Activated naive CD8-positive, alpha-beta T cell (primary cell): ENCODE measurements around the gene NCOA1.
"Not testable (repeated sequence)": the region's sequence is repeated elsewhere in the genome, so short reads cannot be mapped to it uniquely, and the experiment has no call there.

ENCODE experiments used
- H3K27ac Mint-ChIP-seq: one replicate; pipeline ENCODE4 v1.8.0; 2021; ENCODE audit warnings: mixed read lengths
- H3K27me3 Mint-ChIP-seq: one replicate; pipeline ENCODE4 v1.8.0; 2021; ENCODE audit warnings: mixed read lengths
- H3K36me3 Mint-ChIP-seq: one replicate; pipeline ENCODE4 v1.8.0; 2021; ENCODE audit warnings: mixed read lengths
- H3K4me1 Mint-ChIP-seq: one replicate; pipeline ENCODE4 v1.8.0; 2021; ENCODE audit warnings: low read depth, mixed read lengths
- H3K4me3 Mint-ChIP-seq: one replicate; pipeline ENCODE4 v1.8.0; 2021; ENCODE audit warnings: mild to moderate bottlenecking, mixed read lengths
- H3K9me3 Mint-ChIP-seq: one replicate; pipeline ENCODE4 v1.8.0; 2021; ENCODE audit warnings: low read depth, mixed read lengths

The NCOA1 gene

GRCh38 chr2:24659862-24660261 is 168.8 kb downstream of the NCOA1 start:
- peaks cover 12% of the 10 kb centered on the region for H3K36me3 Mint-ChIP-seq
- H3K4me3 Mint-ChIP-seq, result no peak overlapping the region
- peaks cover 8% of the 10 kb centered on the region for H3K4me1 Mint-ChIP-seq
- no peak overlapping the region for H3K27ac Mint-ChIP-seq
- no peaks in the 10 kb centered on the region for H3K9me3 Mint-ChIP-seq
- no peaks in the 10 kb centered on the region for H3K27me3 Mint-ChIP-seq

GRCh38 chr2:24667542-24667941 is 176.5 kb downstream of the NCOA1 start:
- Mint-ChIP-seq H3K9me3 (no peaks in the 10 kb centered on the region), H3K4me3 (no peak overlapping the region), H3K4me1 (peaks cover 5% of the 10 kb centered on the region), H3K36me3 (peaks cover 6% of the 10 kb centered on the region), H3K27ac (no peak overlapping the region), H3K27me3 (no peaks in the 10 kb centered on the region)

- H3K27me3 Mint-ChIP-seq, result no peaks in the 10 kb centered on the region
- H3K4me3 Mint-ChIP-seq, result no peak overlapping the region
- peaks cover 14% of the 10 kb centered on the region for H3K36me3 Mint-ChIP-seq
- H3K4me1 Mint-ChIP-seq, result peaks cover 9% of the 10 kb centered on the region
- no peaks in the 10 kb centered on the region for H3K9me3 Mint-ChIP-seq
- no peak overlapping the region for H3K27ac Mint-ChIP-seq
Observed at GRCh38 chr2:24671230-24671629, 180.2 kb downstream of the NCOA1 start.

- no peaks in the 10 kb centered on the region for H3K27me3 Mint-ChIP-seq
- H3K4me1 Mint-ChIP-seq, result peaks cover 9% of the 10 kb centered on the region
- H3K4me3 Mint-ChIP-seq, result no peak overlapping the region
- H3K36me3 Mint-ChIP-seq, result peaks cover 18% of the 10 kb centered on the region
- no peak overlapping the region for H3K27ac Mint-ChIP-seq
- no peaks in the 10 kb centered on the region for H3K9me3 Mint-ChIP-seq
Observed at GRCh38 chr2:24672589-24672988, 181.5 kb downstream of the NCOA1 start.

- Mint-ChIP-seq H3K27me3 (no peaks in the 10 kb centered on the region), H3K9me3 (no peaks in the 10 kb centered on the region), H3K36me3 (peaks cover 24% of the 10 kb centered on the region), H3K4me3 (no peak overlapping the region), H3K4me1 (peaks cover 9% of the 10 kb centered on the region), H3K27ac (no peak overlapping the region)
Observed at GRCh38 chr2:24675338-24675737, 184.3 kb downstream of the NCOA1 start.

GRCh38 chr2:24676493-24676892 is 185.4 kb downstream of the NCOA1 start:
- no peaks in the 10 kb centered on the region for H3K9me3 Mint-ChIP-seq
- H3K4me1 Mint-ChIP-seq, result peaks cover 9% of the 10 kb centered on the region
- no peaks in the 10 kb centered on the region for H3K27me3 Mint-ChIP-seq
- peaks cover 24% of the 10 kb centered on the region for H3K36me3 Mint-ChIP-seq
- H3K27ac Mint-ChIP-seq, result no peak overlapping the region
- H3K4me3 Mint-ChIP-seq, result no peak overlapping the region

- H3K4me1 Mint-ChIP-seq, H3K27me3 Mint-ChIP-seq, H3K4me3 Mint-ChIP-seq, H3K27ac Mint-ChIP-seq, H3K9me3 Mint-ChIP-seq: not testable (repeated sequence)
- H3K36me3 Mint-ChIP-seq, result peaks cover 24% of the 10 kb centered on the region
Observed at GRCh38 chr2:24678066-24678465, 187.0 kb downstream of the NCOA1 start.

- H3K9me3 Mint-ChIP-seq, result no peaks in the 10 kb centered on the region
- H3K27me3 Mint-ChIP-seq, result no peaks in the 10 kb centered on the region
- H3K27ac Mint-ChIP-seq, result no peak overlapping the region
- H3K36me3 Mint-ChIP-seq, result peaks cover 22% of the 10 kb centered on the region
- H3K4me1 Mint-ChIP-seq, result no peaks in the 10 kb centered on the region
- no peak overlapping the region for H3K4me3 Mint-ChIP-seq
Observed at GRCh38 chr2:24680196-24680595, 189.1 kb downstream of the NCOA1 start.

- H3K4me3 Mint-ChIP-seq, result no peak overlapping the region
- H3K27me3 Mint-ChIP-seq, result no peaks in the 10 kb centered on the region
- H3K27ac Mint-ChIP-seq, result no peak overlapping the region
- peaks cover 18% of the 10 kb centered on the region for H3K36me3 Mint-ChIP-seq
- no peaks in the 10 kb centered on the region for H3K4me1 Mint-ChIP-seq
- H3K9me3 Mint-ChIP-seq, result no peaks in the 10 kb centered on the region
Observed at GRCh38 chr2:24682304-24682703, 191.2 kb downstream of the NCOA1 start.

GRCh38 chr2:24683408-24683807 is 192.4 kb downstream of the NCOA1 start:
- Mint-ChIP-seq H3K4me3 (no peak overlapping the region), H3K27me3 (no peaks in the 10 kb centered on the region), H3K36me3 (peaks cover 22% of the 10 kb centered on the region), H3K4me1 (no peaks in the 10 kb centered on the region), H3K27ac (no peak overlapping the region), H3K9me3 (no peaks in the 10 kb centered on the region)

GRCh38 chr2:24690524-24690923 is 199.5 kb downstream of the NCOA1 start:
- Mint-ChIP-seq H3K9me3 (no peaks in the 10 kb centered on the region), H3K27ac (no peak overlapping the region), H3K4me1 (no peaks in the 10 kb centered on the region), H3K4me3 (no peak overlapping the region), H3K36me3 (peaks cover 25% of the 10 kb centered on the region), H3K27me3 (no peaks in the 10 kb centered on the region)

- Mint-ChIP-seq H3K36me3 (peaks cover 25% of the 10 kb centered on the region), H3K27me3 (no peaks in the 10 kb centered on the region)
Observed at GRCh38 chr2:24691806-24692205, 200.8 kb downstream of the NCOA1 start.

GRCh38 chr2:24697792-24698191 is 206.7 kb downstream of the NCOA1 start:
- Mint-ChIP-seq H3K9me3 (no peaks in the 10 kb centered on the region), H3K36me3 (peaks cover 5% of the 10 kb centered on the region), H3K4me1 (no peaks in the 10 kb centered on the region), H3K27ac (no peak overlapping the region), H3K27me3 (no peaks in the 10 kb centered on the region), H3K4me3 (no peak overlapping the region)

More at GRCh38 chr2:24691806-24692205, 200.8 kb downstream of the NCOA1 start:
- no peak overlapping the region for H3K4me3 Mint-ChIP-seq
- no peak overlapping the region for H3K27ac Mint-ChIP-seq
- no peaks in the 10 kb centered on the region for H3K4me1 Mint-ChIP-seq
- H3K9me3 Mint-ChIP-seq, result no peaks in the 10 kb centered on the region

GRCh38 chr2:24702800-24703199 is 211.7 kb downstream of the NCOA1 start:
- Mint-ChIP-seq H3K4me1 (no peaks in the 10 kb centered on the region), H3K4me3 (no peak overlapping the region), H3K27me3 (no peaks in the 10 kb centered on the region), H3K36me3 (peaks cover 13% of the 10 kb centered on the region), H3K27ac (no peak overlapping the region), H3K9me3 (no peaks in the 10 kb centered on the region)

GRCh38 chr2:24704692-24705091 is 213.6 kb downstream of the NCOA1 start:
- no peak overlapping the region for H3K4me3 Mint-ChIP-seq
- peaks cover 11% of the 10 kb centered on the region for H3K36me3 Mint-ChIP-seq
- no peaks in the 10 kb centered on the region for H3K4me1 Mint-ChIP-seq
- no peaks in the 10 kb centered on the region for H3K27me3 Mint-ChIP-seq
- no peak overlapping the region for H3K27ac Mint-ChIP-seq
- H3K9me3 Mint-ChIP-seq, result no peaks in the 10 kb centered on the region

- H3K27me3 Mint-ChIP-seq, result no peaks in the 10 kb centered on the region
- no peaks in the 10 kb centered on the region for H3K4me1 Mint-ChIP-seq
- H3K4me3 Mint-ChIP-seq, result no peak overlapping the region
- no peaks in the 10 kb centered on the region for H3K9me3 Mint-ChIP-seq
- H3K36me3 Mint-ChIP-seq, result peaks cover 22% of the 10 kb centered on the region
- H3K27ac Mint-ChIP-seq, result no peak overlapping the region
Observed at GRCh38 chr2:24707143-24707542, 216.1 kb downstream of the NCOA1 start.
